Erythroblast (primary cell): ENCODE data around the gene METTL18.

ENCODE experiments used
- GATA1 ChIP-seq: IDR thresholded peaks from 2 replicates; pipeline ENCODE4 v1.6.1; 2011; ENCODE audit warnings: low read depth, mild to moderate bottlenecking, control low read depth, low read length, moderate library complexity
- POLR2A ChIP-seq: IDR thresholded peaks from 2 replicates; pipeline ENCODE4 v1.6.1; 2011; ENCODE audit warnings: mild to moderate bottlenecking, low read length

DNA sequence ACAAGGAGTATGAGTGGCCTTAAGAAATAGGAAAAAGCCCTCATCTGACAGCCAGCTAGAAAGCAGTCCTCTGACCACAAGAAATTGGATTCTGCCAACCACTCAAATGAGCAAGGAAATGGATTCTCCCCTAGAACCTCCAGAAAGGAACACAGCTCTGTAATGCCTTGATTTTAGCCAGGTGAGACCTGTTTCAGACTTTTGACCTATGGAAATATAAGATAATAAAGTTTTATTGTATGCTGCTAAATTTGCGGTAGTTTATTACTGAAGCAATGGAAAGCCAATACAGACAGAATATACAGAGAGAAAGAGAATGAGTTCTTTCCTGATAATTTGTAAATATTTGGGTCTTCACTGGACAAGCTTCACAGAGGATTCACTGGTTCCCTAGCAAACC is 32.0 kb downstream of the METTL18 start:
- TF ChIP-seq POLR2A (no peak), GATA1 (no peak)
